Activated CD4-positive, CD25-positive, alpha-beta regulatory T cell treated with anti-CD3 and anti-CD28 coated beads, Interleukin-2, amount 50 U/mL, for 24 hours (primary cell): ENCODE measurements around the gene PTPRN2.
"Not testable (repeated sequence)": the region's sequence is repeated elsewhere in the genome, so short reads cannot be mapped to it uniquely, and the experiment has no call there.

Source experiments
- ATAC-seq, 2 donors: fragments of 150-1000 bp; cut with Tn5 transposase; one replicate each; pipeline ENCODE4 v1.10.0; 2021; ENCODE audit warnings: mild to moderate bottlenecking in 1 of 2, moderate library complexity in 1 of 2

The PTPRN2 gene

DNA sequence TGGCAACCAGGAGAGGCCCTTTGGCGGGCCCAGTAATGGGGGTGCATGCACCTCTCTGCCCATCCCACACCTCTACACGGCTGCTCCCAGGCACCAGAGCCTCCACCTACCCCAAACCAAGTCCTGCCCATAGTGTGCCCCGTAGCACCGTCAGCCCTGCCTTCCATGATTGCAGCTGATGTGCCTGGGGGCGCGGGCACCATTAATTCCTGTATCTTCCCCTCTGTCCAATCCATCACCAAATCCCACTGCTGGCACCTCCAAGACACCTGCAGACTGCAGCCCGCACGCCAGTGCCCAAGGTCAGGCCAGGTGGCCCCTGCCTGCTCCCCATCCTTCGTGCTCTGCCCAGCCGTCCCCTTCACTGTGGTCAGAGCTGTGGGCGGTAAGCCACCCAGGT lies 533.0 kb downstream of the PTPRN2 start:
- no peak for ATAC-seq

DNA sequence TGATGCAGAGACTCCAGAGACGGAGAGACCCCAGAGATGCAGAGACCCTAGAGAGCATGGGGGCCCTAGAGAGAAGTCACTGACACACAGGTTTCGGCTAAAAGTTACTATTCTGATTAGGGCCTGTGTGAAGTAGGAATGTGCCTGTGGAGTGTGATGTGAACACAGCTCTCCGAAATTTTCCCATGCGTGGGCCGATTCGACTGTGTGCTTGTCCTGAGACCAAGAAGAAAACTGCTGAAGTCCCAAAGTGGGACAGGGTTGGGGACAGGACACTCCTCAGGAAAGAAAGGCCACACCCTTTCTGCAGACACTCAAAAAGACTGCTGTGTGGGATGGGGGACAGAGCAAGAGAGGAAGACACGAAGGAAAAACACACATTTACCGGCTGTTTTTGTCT lies 533.5 kb downstream of the PTPRN2 start:
- ATAC-seq = no peak

DNA sequence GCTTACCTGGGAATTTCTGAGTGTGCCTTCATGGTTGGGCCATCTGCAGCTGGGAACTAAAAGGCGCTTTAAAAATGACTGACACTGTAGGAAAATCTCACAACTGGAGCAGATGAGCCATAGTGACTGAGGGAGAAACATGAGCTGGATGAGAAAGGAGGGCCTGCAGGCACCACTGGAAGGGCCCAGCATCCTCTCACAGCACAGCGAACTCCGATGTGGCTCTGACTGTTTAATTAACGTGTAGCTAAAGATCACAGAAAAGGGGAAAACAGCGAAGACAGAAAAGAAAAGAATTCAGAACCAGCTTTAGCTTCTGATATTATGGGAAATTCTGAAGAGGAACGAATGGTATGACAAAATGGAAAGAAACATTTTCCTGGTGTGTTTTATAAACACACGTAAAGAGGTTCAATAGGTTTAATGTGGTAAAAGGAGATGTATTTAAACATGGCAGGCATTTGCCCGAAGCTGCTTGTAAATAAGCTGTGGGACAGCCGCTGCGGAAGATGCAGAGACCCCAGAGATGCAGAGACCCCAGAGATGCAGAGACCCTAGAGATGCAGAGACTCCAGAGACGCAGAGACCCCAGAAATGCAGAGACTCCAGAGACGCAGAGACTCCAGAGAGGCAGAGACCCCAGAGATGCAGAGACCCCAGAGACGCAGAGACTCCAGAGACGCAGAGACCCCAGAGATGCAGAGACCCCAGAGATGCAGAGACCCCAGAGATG lies 534.3 kb downstream of the PTPRN2 start:
- ATAC-seq = no peak

DNA sequence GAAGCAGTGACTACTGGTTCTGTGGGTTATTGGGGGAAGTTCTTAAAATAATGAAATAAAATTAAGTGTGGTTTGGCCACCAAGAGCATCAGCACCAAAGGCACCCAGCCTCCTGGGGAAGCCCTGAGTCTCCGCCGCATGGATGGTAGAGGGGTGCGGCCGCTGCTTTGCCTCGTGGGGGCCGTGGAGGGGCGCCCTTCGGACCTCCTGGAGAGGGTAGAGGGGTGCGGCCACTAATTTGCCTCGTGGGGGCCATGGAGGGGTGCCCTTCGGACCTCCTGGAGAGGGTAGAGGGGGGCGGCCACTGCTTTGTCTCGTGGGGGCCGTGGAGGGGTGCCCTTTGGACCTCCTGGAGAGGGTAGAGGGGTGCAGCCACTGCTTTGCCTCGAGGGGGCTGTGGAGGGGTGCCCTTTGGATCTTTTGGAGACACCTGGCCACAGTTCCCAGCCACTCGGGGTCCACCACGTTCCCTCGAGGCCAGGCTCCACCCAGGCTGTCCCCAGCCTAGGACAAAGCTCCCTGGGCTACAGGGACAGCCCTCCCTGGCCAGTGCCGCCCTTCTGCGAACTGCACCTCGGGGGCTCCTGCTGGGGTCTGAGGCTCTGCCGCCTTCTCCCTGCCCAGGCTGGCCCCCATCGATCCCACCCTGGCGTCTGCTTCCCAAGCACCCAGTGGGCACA lies 535.1 kb downstream of the PTPRN2 start:
- no peak for ATAC-seq

DNA sequence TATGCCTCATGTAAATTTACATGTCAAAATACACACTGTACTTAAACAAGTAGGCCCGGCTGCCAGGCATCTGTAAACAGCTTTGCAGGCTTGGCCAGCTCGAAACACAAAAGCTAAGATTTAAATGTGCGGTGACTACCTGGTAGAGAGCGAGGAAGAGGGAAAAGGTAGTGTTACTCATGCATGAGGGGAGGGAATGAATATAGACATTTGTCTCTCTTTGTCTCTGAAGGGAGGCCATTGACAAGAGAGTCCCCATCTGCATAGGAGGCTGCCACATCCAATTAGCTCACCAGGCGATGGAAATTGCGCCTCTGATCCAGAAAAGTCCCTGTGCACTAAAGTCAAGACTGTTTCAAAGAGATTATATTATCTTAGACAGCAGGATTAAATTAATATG lies 535.8 kb downstream of the PTPRN2 start:
- ATAC-seq = no peak

DNA sequence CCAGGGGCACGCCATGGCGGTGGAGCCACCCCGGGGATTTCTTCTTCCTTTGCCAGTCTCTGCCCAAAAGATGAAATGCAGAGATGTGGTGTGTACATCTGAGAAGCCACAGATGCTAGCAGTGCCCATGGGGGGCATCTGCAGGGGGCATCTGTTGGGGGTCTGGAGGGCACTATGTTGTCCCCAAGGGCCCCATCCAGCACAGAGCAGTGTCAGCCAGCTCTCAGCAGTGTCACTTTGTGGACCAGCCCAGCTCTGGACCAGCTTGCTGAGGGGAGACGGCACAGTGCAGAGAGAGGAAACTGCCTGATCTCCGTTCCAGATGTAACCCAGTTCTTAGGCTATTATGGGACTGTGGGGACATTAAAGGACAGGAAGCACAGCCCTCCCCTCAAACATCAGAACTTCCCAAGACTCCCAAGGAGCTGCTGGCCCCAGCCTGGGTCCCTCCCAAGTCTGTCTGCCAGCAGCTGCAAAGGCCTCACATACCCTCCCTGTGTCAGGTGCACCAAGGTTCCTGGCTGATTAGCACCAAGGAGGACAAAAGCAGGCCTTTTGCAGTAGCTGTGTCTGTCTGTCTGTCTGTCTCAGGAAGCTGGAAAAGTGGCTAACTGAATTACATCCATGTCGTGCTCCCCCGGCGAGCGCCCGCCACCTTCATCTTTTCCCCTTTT lies 536.5 kb downstream of the PTPRN2 start:
- ATAC-seq = no peak

DNA sequence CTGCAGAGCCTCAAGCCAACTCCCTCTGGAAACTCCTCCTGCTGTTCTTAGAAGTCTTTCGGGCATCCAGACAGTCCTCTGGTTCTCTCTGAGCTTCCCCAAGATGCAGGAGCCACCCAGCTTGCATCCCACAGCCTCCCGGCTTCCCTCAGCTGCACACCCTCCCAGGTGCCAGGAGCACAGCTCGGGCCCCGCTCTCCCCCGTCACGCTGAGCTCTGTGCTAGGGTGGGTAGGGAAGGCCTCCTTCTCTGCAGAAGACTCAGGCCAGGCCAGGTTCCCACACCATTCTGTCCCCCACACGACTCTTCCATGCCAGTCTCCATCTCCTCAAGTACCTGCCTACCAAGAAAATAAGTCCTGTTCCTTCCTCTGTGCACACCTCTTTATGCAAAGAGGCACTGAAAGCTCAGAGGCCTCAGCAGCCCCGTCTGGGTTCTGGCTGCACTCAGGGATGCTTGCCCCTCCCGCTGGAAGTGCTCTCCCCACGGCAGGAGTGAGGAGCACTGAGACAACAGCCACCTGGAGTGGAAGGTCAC lies 537.1 kb downstream of the PTPRN2 start:
- ATAC-seq = no peak

DNA sequence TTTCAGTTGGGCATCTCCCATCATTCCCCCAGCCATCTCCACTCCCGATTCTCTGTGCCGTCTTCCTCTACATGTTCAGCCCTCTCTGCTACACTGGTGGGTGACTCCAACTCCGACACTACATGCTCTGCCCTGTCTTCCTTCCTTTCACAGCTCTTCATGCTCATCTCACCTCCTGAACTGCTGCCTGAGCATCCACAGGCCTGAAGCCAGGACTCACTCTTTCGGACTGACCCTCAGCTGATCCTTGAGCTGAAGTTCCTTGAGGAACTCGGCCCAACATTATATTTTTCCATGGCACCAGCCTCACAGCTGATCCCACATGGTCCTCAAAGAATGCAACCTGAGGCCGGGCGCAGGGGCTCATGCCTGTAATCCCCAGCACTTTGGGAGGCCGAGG lies 538.4 kb downstream of the PTPRN2 start:
- no peak for ATAC-seq

DNA sequence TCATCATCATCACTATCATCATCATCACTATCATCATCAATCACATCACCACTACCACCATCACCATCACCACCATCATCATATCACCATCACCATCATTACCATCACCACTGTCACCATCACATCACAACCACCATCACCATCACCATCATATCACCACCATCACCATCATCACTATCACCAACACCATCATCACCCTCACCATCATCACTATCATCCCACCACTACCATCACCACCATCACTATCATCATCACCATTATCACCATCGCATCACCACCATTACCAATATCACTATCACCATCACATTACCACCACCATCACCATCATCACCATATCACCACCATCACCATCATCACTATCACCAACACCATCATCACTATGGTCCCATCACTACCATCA lies 539.1 kb downstream of the PTPRN2 start:
- ATAC-seq = no peak

DNA sequence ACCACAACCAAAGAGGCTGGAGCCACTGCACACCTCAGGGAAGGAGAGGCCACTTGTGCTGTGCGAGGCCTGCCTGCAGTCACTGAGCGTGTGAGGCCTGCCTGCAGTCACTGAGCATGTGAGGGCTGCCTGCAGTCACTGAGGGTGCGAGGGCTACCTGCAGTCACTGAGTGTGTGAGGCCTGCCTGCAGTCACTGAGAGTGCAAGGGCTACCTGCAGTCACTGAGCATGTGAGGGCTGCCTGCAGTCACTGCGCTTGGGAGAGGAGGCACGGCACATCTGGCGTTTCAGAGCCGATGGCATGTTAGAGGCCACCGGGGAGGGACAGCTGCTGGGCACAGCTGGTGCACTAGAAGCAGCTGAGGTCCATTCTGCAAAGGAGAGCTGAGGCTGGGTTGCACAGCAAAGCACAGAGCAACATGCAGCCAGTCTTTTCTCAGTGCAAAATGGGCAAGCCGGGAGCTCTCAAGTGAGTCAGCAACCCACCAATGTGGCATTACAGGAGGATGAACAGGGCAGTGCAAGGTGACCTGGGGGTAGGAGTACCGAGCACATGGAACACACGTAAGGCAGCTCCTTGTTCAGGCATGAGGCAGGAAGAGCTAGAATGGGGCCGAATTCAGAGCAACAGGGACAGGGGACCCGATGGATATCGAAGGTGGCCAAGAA lies 540.1 kb downstream of the PTPRN2 start:
- no peak for ATAC-seq

DNA sequence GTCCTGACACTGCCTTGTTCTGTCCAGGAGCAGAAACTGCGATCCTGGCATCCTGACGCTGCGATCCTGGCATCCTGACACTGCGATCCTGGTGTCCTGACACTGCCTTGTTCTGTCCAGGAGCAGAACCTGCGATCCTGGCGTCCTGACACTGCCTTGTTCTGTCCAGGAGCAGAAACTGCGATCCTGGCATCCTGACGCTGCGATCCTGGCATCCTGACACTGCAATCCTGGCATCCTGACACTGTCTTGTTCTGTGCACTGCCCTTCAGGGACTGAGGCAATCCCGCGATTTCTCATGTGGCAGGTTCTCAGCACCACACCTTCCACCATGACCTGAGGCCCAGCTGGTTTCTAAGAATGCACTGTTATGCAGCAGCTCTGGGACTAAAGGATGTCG lies 541.4 kb downstream of the PTPRN2 start:
- ATAC-seq = not testable (repeated sequence)

DNA sequence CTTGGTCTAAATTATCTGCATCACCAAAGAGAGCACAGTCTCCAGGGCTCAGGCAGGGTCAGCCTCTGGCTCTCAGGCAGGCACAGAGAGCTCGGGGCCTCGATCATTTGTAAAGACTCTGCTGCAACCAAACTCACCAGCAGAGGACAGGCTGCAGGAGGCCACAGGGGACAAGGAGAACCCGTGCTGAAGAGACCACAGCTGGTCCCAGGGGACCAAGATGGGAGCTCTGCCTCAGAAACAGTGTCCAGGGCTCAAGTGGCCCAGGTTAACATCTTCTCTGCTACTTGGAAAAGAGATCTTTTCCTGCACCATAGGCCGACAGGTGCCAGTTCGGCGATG lies 543.2 kb downstream of the PTPRN2 start:
- ATAC-seq = no peak

DNA sequence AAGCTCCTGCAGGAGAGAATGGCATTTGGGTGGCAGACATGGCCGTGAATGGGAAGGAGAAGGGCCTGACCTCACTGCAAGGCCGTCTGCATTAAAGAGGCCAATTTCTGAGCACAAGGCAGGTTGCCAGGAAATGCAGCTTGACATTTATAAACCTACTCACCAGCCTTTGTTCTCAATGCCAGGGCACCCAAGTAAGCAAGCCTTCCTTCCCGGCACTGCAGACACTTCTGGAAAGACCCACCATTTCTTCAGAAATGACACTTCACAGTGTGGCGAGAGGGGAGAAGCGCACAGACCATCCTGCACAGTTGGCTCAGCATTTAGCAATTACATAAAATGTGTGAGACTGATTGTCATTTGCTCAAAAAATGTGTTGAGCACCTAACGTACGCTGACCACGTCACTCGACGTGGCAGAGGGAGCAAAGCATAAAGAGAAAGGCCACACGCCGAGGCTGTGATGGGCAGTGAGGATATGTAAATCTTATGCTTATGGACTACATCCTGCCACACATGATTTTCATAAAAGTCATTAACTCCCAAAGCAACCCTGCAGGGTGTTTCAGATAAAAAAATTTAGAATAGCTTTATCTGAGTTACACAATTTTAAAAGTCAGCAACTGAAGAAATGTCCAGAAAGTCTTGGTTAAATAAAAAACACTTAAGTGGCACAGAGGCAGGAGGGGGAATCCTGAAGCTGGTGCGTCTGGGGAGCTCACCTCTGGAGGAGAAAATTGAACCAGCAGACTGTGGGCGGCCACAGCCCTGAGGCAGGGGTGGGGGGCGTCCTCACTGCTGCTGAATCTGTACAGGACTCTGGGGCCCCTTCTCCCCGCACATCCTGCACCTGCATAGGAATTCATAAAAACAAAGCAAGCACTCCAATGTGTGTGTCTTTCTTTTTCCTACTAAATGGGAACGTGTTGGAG lies 543.8 kb downstream of the PTPRN2 start:
- ATAC-seq = no peak

DNA sequence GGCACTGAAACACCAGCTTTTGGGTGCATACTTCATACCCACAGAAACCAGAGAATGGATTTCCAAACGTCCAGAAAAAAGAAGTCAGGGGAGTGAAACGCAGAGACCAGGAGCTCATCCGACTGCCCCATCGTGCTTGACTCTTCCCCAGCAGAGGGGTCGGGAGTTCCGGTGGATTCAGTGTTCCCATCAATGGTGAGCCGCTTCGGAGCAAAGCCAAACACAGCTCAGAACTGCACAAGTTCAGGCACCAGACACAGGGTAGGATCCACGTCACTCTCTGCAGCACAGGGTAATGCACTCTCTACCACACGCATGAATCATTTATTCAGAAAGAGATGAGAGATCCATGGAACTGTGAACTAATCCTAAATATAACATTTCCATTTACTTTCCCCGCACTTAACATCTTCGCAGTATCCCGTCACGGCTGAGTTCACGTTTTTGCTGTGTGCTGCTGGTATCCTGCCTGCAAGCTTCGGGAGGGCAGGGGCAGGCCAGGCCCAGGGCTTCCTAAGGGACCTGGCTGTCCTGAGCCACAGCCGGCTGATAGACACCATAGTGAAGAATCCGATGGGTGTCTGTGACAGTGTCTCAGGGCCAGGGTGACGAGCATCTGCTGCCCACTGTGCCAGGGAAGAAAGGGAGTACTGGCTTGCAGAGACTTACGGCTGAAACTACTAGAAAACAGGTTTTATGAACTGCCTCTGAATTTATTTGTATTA lies 545.3 kb downstream of the PTPRN2 start:
- ATAC-seq = no peak

DNA sequence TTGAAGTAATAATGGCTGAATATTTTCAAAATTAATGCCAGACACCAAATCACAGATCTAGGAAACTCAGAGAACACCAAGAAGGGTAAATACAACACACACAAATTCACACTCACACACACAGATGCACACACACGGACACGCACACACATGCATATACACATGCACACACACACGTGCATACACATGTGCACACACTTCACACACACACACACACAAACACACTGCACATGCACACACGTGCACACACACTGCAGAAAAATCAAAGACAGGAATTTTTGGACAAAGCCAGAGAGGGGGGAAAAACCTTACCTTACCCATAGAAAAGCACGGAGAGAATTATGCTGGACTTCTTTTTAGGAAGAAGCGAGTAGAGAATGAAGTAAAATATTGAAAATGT lies 547.4 kb downstream of the PTPRN2 start:
- no peak for ATAC-seq

DNA sequence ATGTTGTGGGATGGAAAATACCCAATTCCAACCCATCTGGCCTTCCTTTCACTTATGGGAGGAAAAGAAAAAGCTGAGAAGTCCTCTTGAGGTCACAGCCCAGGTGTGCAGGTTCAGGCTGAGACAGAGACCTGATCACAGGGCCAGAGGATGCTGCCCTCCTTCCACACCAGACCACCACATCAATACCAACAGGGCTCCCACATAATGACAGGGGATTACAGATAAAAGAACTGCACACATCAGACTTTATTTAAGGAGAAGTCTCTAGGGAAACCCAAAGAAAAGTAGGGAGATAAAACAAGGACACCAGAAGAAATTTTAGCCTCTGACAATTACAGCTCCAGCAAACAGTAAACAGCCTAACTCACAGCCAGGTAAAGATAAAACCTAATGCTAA lies 548.4 kb downstream of the PTPRN2 start:
- no peak for ATAC-seq

DNA sequence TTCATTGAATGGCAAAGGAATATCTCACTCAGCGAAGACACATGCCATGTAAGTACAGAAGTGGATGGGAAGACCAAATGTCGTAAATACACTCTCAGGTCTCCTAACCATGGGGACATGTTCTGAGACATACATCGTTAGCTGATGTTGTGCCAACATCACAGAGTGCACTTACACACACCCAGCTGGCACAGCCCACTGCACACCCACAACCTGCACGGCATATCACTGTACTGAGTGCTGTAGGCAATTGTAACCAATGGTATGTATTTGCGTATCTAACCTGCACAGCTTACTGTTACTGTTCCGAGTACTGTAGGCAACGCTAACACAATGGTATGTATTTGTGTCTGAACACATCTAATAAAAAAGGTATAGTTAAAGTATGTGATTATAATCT lies 550.4 kb downstream of the PTPRN2 start:
- no peak for ATAC-seq

DNA sequence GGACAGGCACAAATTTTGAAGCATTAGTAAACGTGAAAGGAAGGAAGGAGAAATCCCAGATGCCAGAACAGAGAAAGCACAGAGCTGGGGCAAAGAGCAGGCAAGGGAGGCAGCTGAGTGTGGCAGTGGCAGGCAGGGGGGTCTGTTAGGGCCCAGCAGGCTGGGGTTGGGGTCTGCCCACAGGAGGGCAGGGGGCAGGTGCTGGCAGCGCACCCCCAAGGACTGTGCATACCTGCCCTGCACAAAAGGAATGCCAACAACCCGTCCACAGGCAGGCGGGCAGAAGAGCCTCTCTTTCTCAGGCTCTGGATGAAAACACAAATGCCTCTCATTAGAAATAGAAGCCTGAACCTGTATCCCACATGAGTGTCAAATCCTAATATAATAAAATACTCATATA lies 552.3 kb downstream of the PTPRN2 start:
- ATAC-seq = no peak

DNA sequence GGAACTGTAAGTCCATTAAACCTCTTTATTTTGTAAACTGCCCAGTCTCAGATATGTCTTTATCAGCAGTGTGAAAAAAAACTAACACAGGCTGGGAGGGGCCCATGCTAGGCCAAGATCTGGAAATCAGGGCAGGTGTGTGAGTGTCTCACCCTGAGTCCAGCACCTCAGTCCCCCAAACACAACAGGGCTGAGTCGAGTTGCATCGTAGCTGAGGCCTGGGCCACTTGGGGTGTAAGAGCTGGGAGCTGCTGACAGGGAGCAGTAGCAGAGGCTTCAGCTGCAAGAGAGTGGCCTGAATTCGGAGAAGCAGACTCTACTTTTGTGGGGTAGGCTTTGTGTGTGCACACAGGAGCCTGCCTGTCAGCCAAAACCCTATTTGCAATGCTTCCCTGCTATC lies 553.1 kb downstream of the PTPRN2 start:
- no peak for ATAC-seq

DNA sequence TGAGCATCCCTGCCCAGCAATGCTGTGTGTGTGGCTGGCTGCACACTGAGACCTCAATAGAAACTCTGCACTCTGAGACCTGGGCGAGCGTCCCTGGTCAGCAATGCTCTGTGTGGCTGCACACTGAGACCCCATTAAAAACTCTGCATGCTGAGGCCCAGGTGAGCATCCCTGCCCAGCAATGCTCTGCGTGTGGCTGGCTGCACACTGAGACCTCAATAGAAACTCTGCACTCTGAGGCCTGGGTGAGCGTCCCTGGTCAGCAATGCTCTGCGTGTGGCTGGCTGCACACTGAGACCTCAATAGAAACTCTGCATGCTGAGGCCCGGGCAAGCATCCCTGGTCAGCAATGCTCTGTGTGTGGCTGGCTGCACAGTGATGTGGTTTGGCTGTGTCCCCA lies 553.7 kb downstream of the PTPRN2 start:
- ATAC-seq = not testable (repeated sequence)

DNA sequence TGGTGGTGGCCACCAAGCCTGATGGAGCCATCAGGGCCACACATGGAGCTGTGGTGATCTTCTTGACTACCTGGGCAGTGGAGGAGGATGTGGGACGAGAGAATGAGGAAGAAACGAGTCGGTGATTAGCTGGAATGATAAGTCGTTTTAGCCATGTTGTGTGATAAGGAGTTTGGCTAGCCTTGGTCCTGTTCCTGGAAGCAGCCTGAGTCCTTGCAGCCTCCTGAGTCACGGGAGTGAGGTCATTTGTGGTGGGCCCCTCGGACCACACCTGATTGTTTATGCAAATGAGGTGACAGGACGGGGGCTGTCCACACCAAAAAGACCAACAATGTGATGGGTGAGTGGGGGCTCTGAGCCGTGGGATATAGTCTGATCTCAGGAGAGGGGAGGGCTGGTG lies 554.4 kb downstream of the PTPRN2 start:
- ATAC-seq = no peak
